Psoas muscle (tissue), 8 donors: ENCODE data around the gene GLCCI1. TPM values are rescaled to one million over a fixed set of nuclear protein-coding genes. Genes with fewer than 3 reads are reported as not detected.
"Not testable (repeated sequence)": the region's sequence is repeated elsewhere in the genome, so short reads cannot be mapped to it uniquely, and the experiment has no call there.

Source experiments
- ATAC-seq, 4 donors: fragments of 200-7000 bp; cut with Tn5 transposase; one replicate each; pipeline ENCODE4 v1.9.1; 2020; ENCODE audit warnings: moderate library complexity in 3 of 4, mild to moderate bottlenecking in 2 of 4
- DNase-seq, 2 donors: peaks; one replicate each; pipeline ENCODE4 v3.0.0-alpha.2; 2020
- H3K27ac ChIP-seq: fragments of 200-600 bp; one replicate; pipeline ENCODE4 v1.8.0; 2022
- H3K27me3 ChIP-seq, 3 donors: fragments of 200-600 bp in 1 of 3; one replicate each; pipeline versions ENCODE4 v1.6.1 to v1.8.0; 2013 to 2022; ENCODE audit warnings: low read length in 2 of 3, mild to moderate bottlenecking in 2 of 3, moderate library complexity in 1 of 3; ENCODE audit not compliant: insufficient read depth in 3 of 3
- H3K36me3 ChIP-seq, 2 donors: fragments of 200-600 bp in 1 of 2; one replicate each; pipeline versions ENCODE4 v1.6.1 to v1.8.0; 2013 to 2022; ENCODE audit warnings: low read depth in 1 of 2, mild to moderate bottlenecking in 1 of 2, moderate library complexity in 1 of 2; ENCODE audit not compliant: insufficient read depth in 1 of 2
- H3K4me1 ChIP-seq: fragments of 200-600 bp; one replicate; pipeline ENCODE4 v1.8.0; 2022
- H3K4me3 ChIP-seq: fragments of 200-600 bp; one replicate; pipeline ENCODE4 v1.8.0; 2022; ENCODE audit warnings: mild to moderate bottlenecking
- H3K9me3 ChIP-seq: fragments of 200-600 bp; one replicate; pipeline ENCODE4 v1.8.0; 2022
- CTCF ChIP-seq: fragments of 200-600 bp; IDR thresholded peaks from one replicate; pipeline ENCODE4 v1.8.0; 2022; ENCODE audit warnings: antibody characterized with exemption
- WGBS, 3 donors: extraction: QIAGEN DNeasy Blood & Tissue Kit; methylation state at CpG; one replicate each; pipeline versions ENCODE4 v1.1.6 to v1.1.7; 2013; 5-methylcytosine and 5-hydroxymethylcytosine counted together
- intact Hi-C, 2 donors: fragments of 100-400 bp; cut with DNase I; formaldehyde crosslinking; loops; one replicate each; pipeline versions ENCODE4 v1.11.0 to v1.14.2; 2022
- polyA plus RNA-seq, 3 donors: library from polyadenylated mRNA; stranded (reverse); fragments of 200-250 nt; gene quantifications; one replicate each; pipeline ENCODE4 v1.2.3, GENCODE V29; 2013
- total RNA-seq, 4 donors: library from RNA; stranded (reverse); fragmentation: NEBNext Ultra II Directional in 2 of 4; extraction: Animal tissue kit (Norgen Biotek cat#: 25700) in 2 of 4; gene quantifications; one replicate each; pipeline versions ENCODE4 v1.2.1 to v1.2.4, GENCODE V29; 2021 to 2023
- donor health status: healthy with polysubstance abuse.
- donor health status: DM: no; HTN: no; CAD: no; lungs with moderate emphysema.
- donor health status: Bipolar disorder and iron deficiency.
- donor health status: healthy.
- donor health status: DM: yes; HTN: yes; CAD: no.
- donor health status: DM: no; HTN: no; CAD: no.
- donor health status: DM: no; HTN: no; CAD: no.
- donor health status: DM: yes; HTN: yes; CAD: no.

The GLCCI1 gene
- total and polyA plus RNA-seq, 7 donors, result 0.57 to 8.0 (median 3.1) TPM

GRCh38 chr7:8089036-8089780 is 120.6 kb downstream of the GLCCI1 start:
- ATAC-seq, result no peak
- Histone ChIP-seq H3K27ac (no peak overlapping the region), H3K9me3 (no peaks in the 10 kb centered on the region), H3K36me3 (peaks cover 0 to 27% of the 10 kb centered on the region in 2 donors), H3K4me1 (no peaks in the 10 kb centered on the region), H3K4me3 (no peak overlapping the region), H3K27me3 (no peaks in the 10 kb centered on the region)
- intact Hi-C loops, result no loop called here
- DNase-seq, result no peak
- WGBS, 3 donors, result 78 to 94% (median 83%) methylated on average over 6 of the region's 6 CpGs
- TF ChIP-seq CTCF, result no peak

- no peaks in the 10 kb centered on the region for H3K9me3 ChIP-seq
- H3K27me3 ChIP-seq, result no peaks in the 10 kb centered on the region
- peak in 1 of 4 donors; percentile 45 for ATAC-seq
- no peak overlapping the region for H3K4me3 ChIP-seq
- WGBS, 3 donors, result 29 to 52% (median 46%) methylated on average over 2 of the region's 2 CpGs
- no peaks in the 10 kb centered on the region for H3K4me1 ChIP-seq
- peaks cover 0 to 6% of the 10 kb centered on the region in 2 donors for H3K36me3 ChIP-seq
- no peak overlapping the region for H3K27ac ChIP-seq
- no peak for TF ChIP-seq CTCF
- DNase-seq, result no peak
- intact Hi-C loops, result no loop called here
Observed at GRCh38 chr7:8092140-8092539, 123.5 kb downstream of the GLCCI1 start.

DNA sequence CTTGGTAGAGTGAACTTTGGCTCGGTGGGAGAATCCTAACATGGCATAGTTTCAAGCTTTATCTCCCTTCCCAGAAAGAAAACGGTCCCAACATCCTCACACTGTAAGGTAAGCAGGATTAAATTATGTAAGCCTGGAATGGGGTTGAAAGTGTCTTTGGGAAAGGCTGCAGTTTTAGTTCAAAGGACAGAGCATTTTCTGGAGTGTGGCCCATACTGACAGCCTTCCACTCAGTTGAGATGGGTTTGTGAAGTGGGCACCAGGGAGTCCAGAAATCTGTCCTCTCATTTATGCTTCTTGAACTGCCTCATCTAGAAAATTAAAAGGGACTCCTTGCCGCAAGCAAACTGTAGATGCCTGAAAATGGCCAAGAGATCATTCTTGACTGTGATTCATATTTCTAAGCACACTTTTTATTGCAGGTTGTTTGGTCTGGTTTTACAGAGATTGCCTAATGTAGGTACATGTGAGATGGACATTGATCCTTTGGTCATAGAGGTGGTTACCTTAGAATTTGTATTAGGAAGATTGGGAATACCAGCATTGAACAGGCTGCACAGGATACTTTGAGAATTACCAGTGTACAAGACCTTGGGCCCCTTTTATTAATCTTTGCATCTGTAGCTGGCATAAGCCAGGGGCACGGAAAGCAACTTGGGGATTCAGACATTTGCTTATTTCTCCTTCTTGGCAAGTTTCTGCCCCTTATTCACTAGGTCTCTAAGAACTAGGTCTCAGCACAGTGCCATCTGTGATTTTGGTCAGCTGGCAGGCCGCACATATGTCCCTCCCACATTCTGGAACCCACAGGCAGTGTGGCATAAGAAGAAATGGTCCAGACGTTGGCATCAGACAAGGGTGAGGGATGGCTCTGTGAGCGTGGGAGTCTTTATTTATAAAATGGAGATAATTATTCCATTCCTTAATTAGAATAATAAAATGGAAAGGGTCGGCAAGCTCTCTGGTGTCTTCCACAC is 125.9 kb downstream of the GLCCI1 start:
- no peaks in the 10 kb centered on the region for H3K36me3 ChIP-seq
- WGBS, 3 donors, result 89 to 94% (median 93%) methylated on average over 8 of the region's 8 CpGs
- no peak overlapping the region for H3K27ac ChIP-seq
- TF ChIP-seq CTCF, result no peak
- ATAC-seq (no peak), DNase-seq (no peak)
- H3K9me3 ChIP-seq, result no peaks in the 10 kb centered on the region
- no peaks in the 10 kb centered on the region for H3K4me1 ChIP-seq
- no peak overlapping the region for H3K4me3 ChIP-seq
- no peaks in the 10 kb centered on the region for H3K27me3 ChIP-seq
- intact Hi-C loops, result no loop called here

- H3K27ac ChIP-seq, H3K36me3 ChIP-seq, intact Hi-C loops, H3K27me3 ChIP-seq, H3K4me3 ChIP-seq, H3K4me1 ChIP-seq, ATAC-seq, DNase-seq, H3K9me3 ChIP-seq: not testable (repeated sequence)
- 91 to 95% (median 95%) methylated on average over 4 of the region's 4 CpGs for WGBS, 3 donors
Observed at GRCh38 chr7:8101292-8101691, 132.7 kb downstream of the GLCCI1 start.

DNA sequence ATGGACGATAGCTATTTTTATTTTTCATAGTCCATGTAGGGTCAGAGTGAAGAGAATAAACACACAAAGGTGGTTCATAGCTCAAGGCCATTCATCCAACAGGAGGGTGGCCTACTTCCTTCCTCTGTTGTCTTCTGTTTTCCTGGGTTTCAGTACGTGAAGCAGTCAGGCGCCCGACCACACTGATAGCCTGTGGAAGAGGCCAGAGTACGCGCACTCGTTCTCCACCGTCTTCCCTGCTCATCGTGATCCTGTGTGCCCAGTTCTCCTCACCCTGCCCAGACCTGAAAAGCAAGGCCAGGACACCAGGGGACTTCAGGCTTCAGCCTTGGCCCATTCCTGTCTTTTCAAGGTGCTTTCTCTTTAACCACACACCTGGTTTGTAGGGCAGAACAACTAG is 134.7 kb downstream of the GLCCI1 start:
- WGBS, 3 donors, result 84 to 86% (median 85%) methylated on average over 9 of the region's 9 CpGs

More for the DNA sequence above, 134.7 kb downstream of the GLCCI1 start:
- no peak for ATAC-seq
- intact Hi-C loops, result no loop called here
- no peak for DNase-seq
- Histone ChIP-seq H3K4me1 (no peaks in the 10 kb centered on the region), H3K36me3 (no peaks in the 10 kb centered on the region), H3K27me3 (no peaks in the 10 kb centered on the region), H3K4me3 (no peak overlapping the region), H3K27ac (no peak overlapping the region), H3K9me3 (peaks cover 3% of the 10 kb centered on the region)
- TF ChIP-seq CTCF, result no peak
